ENCODE measurements around the gene ZDHHC8. TPM values are rescaled to one million over a fixed set of nuclear protein-coding genes. Genes with fewer than 3 reads are reported as not detected.

ZDHHC8 gene
- total RNA-seq, 1 donor from 2014 or later: 108 TPM

DNA sequence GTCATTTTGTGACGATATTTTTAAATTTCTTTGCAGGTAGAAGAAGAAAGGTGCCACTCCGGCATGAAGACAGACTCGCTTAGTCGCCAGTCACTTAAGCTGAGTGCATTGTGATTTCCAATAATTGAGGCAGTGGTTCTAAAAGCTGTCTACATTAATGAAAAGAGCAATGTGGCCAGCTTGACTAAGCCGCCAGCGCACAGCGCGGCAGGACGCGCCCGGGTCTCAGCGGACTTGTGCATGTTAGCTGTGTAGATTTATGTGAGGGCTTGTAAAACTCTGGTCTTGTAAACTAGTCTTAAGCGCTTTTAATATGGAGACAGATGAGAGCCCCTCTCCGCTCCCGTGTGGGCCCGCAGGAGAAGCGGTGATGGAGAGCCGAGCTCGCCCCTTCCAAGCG, 46.0 kb upstream of the ZDHHC8 start:
- Mint-ChIP-seq H3K27ac (ENCODE audit: unreplicated experiment) (no peak overlapping the region), H3K4me1 (ENCODE audit: unreplicated experiment) (peaks cover 41% of the 10 kb centered on the region), H3K9me3 (ENCODE audit: unreplicated experiment) (no peaks in the 10 kb centered on the region), H3K4me3 (ENCODE audit: unreplicated experiment) (no peak overlapping the region), H3K36me3 (ENCODE audit: unreplicated experiment) (peaks cover 41% of the 10 kb centered on the region), H3K27me3 (ENCODE audit: unreplicated experiment) (no peaks in the 10 kb centered on the region)
- TF ChIP-seq, protein P1, sequence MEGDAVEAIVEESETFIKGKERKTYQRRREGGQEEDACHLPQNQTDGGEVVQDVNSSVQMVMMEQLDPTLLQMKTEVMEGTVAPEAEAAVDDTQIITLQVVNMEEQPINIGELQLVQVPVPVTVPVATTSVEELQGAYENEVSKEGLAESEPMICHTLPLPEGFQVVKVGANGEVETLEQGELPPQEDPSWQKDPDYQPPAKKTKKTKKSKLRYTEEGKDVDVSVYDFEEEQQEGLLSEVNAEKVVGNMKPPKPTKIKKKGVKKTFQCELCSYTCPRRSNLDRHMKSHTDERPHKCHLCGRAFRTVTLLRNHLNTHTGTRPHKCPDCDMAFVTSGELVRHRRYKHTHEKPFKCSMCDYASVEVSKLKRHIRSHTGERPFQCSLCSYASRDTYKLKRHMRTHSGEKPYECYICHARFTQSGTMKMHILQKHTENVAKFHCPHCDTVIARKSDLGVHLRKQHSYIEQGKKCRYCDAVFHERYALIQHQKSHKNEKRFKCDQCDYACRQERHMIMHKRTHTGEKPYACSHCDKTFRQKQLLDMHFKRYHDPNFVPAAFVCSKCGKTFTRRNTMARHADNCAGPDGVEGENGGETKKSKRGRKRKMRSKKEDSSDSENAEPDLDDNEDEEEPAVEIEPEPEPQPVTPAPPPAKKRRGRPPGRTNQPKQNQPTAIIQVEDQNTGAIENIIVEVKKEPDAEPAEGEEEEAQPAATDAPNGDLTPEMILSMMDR (IDR thresholded peaks at IDR 0.05): no peak
- no peak for DNase-seq (ENCODE audit: extremely low spot score, unreplicated experiment)

DNA sequence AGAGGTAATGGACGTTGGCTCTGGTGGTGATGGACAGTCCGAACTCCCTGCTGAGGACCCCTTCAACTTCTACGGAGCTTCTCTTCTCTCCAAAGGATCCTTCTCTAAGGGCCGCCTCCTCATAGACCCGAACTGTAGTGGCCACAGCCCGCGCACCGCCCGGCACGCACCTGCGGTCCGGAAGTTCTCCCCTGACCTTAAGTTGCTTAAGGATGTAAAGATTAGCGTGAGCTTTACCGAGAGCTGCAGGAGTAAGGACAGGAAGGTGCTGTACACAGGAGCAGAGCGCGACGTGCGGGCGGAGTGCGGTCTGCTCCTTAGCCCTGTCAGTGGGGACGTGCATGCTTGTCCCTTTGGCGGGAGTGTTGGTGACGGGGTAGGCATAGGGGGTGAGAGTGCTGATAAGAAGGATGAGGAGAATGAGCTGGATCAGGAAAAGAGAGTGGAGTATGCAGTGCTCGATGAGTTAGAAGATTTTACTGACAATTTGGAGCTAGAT, 45.5 kb upstream of the ZDHHC8 start:
- Mint-ChIP-seq H3K27me3 (ENCODE audit: unreplicated experiment) (no peaks in the 10 kb centered on the region), H3K27ac (ENCODE audit: unreplicated experiment) (no peak overlapping the region), H3K4me3 (ENCODE audit: unreplicated experiment) (no peak overlapping the region), H3K36me3 (ENCODE audit: unreplicated experiment) (peaks cover 45% of the 10 kb centered on the region), H3K9me3 (ENCODE audit: unreplicated experiment) (no peaks in the 10 kb centered on the region), H3K4me1 (ENCODE audit: unreplicated experiment) (peaks cover 36% of the 10 kb centered on the region)
- TF ChIP-seq, protein P1 (IDR thresholded peaks at IDR 0.05): no peak
- DNase-seq (ENCODE audit: extremely low spot score, unreplicated experiment): no peak

DNA sequence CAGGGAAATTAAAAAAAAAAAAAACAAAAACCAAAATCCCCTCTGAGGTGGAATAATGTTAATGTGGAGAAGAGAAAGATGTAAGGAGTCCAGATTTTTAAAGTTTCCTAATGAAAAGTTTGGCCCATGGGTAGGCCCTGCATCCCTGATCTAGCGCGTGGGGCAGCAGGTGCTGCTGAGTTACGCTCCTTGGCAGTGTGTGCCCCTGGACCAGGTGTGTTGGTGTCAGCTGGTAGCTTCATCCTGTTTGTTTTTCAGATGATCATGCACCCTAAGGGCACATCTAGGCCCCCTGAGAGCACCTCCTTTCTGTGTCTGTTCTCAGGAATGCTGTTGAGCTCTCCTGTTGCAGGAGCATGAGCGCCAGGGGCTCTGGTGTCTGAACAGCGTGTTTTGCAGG, 44.8 kb upstream of the ZDHHC8 start:
- Mint-ChIP-seq H3K9me3 (ENCODE audit: unreplicated experiment) (no peaks in the 10 kb centered on the region), H3K4me1 (ENCODE audit: unreplicated experiment) (peaks cover 30% of the 10 kb centered on the region)

DNA sequence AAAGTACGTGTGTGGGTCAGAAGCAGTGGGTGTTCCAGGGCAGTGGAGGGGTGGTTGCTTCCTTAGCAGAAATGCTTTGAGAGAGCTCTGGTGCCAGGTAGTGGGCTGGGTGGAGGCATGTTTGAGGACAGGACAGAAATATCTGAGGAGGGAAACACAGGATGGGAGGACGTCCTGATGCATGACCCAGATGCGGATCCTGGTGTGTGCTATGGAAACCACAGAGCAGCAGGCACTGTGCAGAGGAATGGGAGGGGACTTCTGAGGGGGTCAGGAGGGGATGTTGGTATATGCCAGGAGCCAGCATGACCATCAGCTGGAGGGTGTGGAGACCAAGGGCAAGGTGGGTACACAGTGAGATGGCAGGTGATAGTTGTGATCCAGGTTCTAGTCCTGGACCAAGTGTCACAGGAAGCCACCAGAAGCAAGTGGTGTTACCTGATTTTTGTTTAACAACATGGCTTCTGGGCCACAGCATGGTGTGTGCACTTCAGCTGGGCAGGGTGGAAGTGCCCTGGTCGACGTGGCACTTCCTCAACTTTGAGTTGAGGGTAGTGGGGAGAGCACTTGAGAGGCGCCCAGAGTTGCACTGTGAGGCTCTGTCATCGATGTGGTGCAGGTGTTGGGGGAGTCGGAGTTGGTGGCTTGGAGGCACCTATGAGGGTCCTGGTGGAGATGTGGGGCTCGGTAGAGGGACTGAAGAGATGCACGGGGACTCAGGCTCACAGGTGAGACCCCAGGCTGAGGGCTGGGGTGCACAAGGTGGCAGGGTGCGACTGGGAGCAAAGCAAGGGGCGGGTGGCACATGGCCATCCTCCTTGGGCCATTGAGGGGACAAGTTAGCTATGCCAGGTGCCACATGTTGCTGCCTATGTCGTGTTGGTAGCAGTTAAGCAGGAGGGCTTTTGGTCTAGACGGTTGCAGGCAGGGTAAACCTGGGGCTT, 44.0 kb upstream of the ZDHHC8 start:
- H3K36me3 Mint-ChIP-seq (ENCODE audit: unreplicated experiment): peaks cover 58% of the 10 kb centered on the region
- no peak for DNase-seq (ENCODE audit: extremely low spot score, unreplicated experiment)
- H3K4me1 Mint-ChIP-seq (ENCODE audit: unreplicated experiment): peaks cover 24% of the 10 kb centered on the region

More for the DNA sequence above, 44.8 kb upstream of the ZDHHC8 start:
- Mint-ChIP-seq H3K27ac (ENCODE audit: unreplicated experiment) (no peak overlapping the region), H3K27me3 (ENCODE audit: unreplicated experiment) (no peaks in the 10 kb centered on the region), H3K4me3 (ENCODE audit: unreplicated experiment) (no peak overlapping the region), H3K36me3 (ENCODE audit: unreplicated experiment) (peaks cover 51% of the 10 kb centered on the region)
- TF ChIP-seq, protein P1 (IDR thresholded peaks at IDR 0.05): no peak
- DNase-seq (ENCODE audit: extremely low spot score, unreplicated experiment): no peak

DNA sequence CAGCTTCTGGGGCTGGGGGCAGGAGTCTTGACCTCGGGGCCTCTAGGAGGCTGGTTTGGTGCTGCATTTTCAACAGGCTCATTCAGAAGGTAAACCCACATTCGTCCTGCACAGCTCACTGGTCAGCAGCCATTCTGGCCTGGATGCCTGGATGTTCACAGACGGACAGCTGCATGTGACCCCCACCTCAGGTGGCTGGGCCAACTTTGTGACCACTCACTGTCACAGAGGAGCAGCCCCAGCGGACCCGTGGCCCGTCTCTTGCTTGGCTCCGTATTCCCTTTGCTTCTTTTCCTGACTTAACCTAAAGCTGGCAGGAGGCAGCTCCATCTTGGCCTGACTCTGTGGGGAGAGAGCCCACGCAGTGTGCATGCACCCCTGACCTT, 43.3 kb upstream of the ZDHHC8 start:
- Mint-ChIP-seq H3K27ac (ENCODE audit: unreplicated experiment) (no peak overlapping the region), H3K9me3 (ENCODE audit: unreplicated experiment) (no peaks in the 10 kb centered on the region)
- DNase-seq (ENCODE audit: extremely low spot score, unreplicated experiment): no peak

More for the DNA sequence above, 44.0 kb upstream of the ZDHHC8 start:
- Mint-ChIP-seq H3K4me3 (ENCODE audit: unreplicated experiment) (no peak overlapping the region), H3K27ac (ENCODE audit: unreplicated experiment) (no peak overlapping the region), H3K27me3 (ENCODE audit: unreplicated experiment) (no peaks in the 10 kb centered on the region), H3K9me3 (ENCODE audit: unreplicated experiment) (no peaks in the 10 kb centered on the region)
- TF ChIP-seq, protein P1 (IDR thresholded peaks at IDR 0.05): no peak

More for the DNA sequence above, 43.3 kb upstream of the ZDHHC8 start:
- TF ChIP-seq, protein P1 (IDR thresholded peaks at IDR 0.05): no peak
- Mint-ChIP-seq H3K27me3 (ENCODE audit: unreplicated experiment) (no peaks in the 10 kb centered on the region), H3K4me1 (ENCODE audit: unreplicated experiment) (peaks cover 17% of the 10 kb centered on the region), H3K4me3 (ENCODE audit: unreplicated experiment) (no peak overlapping the region), H3K36me3 (ENCODE audit: unreplicated experiment) (peaks cover 62% of the 10 kb centered on the region)
